ENCODE results near the gene ACBD6.

Gene ACBD6

DNA sequence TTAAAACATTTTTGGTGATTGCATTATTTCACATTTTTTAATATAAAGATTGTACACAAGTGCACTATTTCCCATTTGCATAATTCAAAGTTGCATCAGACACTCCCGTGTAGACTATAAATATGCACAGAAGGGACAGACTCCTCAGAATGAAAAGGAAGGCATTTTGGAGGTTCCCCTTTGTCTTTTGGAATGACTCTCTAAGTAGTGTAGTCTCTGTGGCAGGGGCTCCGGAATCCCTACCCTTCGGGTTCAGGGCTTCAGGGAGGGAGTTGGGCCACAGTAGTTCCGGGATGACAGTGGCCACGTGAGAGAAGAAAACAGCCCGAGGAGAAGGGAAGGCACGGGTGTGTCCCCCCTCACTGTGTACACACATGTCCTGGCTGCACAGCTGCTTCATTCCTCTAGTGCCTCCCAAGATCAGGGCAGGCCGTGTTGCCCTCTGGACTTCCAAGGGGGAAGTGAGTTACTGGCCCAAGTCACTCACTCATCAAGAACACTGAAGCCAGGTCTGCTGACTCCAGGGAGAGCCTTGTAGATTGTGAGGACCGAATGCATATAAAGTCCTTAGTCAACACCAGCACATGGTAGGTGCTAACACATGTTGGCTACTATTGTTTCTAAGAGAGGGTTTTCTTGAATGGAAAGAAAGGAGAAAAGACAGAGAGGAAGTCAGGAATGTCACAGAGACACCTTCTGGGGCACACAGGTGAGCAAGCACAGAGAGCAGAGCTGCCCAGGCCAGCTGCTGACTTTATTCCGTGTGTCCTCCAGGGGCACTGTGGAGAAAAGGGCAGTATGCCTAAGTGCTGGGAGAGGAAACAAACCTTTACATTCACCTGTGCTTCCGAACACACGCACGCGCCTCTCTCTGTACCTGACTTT is 232.5 kb downstream of the ACBD6 start:
- peaks cover 51% of the 10 kb centered on the region for H3K4me1 ChIP-seq (ENCODE audit: control insufficient read depth, insufficient read depth, low read length)
- H3K36me3 ChIP-seq (ENCODE audit: control insufficient read depth, insufficient read depth, low read length), result peaks cover 14% of the 10 kb centered on the region
- no peaks in the 10 kb centered on the region for H3K27me3 ChIP-seq (ENCODE audit: control insufficient read depth, insufficient read depth, low read length)
- no peak overlapping the region for H3K9ac ChIP-seq (ENCODE audit: low read depth, low read length)
- H3K4me3 ChIP-seq (ENCODE audit: low read depth, low read length), result no peak overlapping the region
- peak overlapping the region; percentile 33 for H3K27ac ChIP-seq (ENCODE audit: low read depth, low read length)
- no peaks in the 10 kb centered on the region for H3K9me3 ChIP-seq (ENCODE audit: control insufficient read depth, insufficient read depth, low read length)

DNA sequence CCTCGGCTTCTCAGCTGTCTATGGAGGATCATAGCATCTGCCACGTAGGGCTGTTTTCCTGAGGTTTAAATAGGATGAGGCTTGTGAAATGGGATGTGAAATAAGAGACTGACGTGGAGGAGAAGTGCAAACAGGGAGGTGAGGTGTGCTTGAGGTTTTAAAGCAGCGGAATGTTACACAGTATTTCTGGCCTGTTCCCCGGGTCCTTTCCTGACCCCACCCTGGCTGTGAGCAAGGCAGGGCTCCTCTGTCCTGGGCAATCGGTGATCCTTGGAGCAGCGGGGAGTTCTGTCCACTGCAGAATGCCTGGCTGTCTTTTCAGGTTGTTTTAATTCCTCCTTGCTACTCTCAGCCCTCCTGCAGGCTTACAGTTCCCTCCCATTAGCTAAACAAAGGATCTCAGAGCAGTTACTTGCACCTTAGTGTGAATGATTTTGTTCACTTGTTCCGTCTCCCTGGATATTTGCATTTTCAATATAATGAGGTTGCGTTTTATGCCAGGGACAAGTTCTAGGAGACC is 233.8 kb downstream of the ACBD6 start:
- Histone ChIP-seq H3K9me3 (ENCODE audit: control insufficient read depth, insufficient read depth, low read length) (no peaks in the 10 kb centered on the region), H3K27ac (ENCODE audit: low read depth, low read length) (peak overlapping the region; percentile 34), H3K36me3 (ENCODE audit: control insufficient read depth, insufficient read depth, low read length) (peaks cover 3% of the 10 kb centered on the region; the same call in 1 of the 2 replicates), H3K9ac (ENCODE audit: low read depth, low read length) (no peak overlapping the region), H3K4me3 (ENCODE audit: low read depth, low read length) (no peak overlapping the region), H3K4me1 (ENCODE audit: control insufficient read depth, insufficient read depth, low read length) (peaks cover 57% of the 10 kb centered on the region), H3K27me3 (ENCODE audit: control insufficient read depth, insufficient read depth, low read length) (no peaks in the 10 kb centered on the region)

GRCh38 chr1:180267761-180268555 is 234.4 kb downstream of the ACBD6 start:
- Histone ChIP-seq H3K9me3 (ENCODE audit: control insufficient read depth, insufficient read depth, low read length) (no peaks in the 10 kb centered on the region), H3K4me1 (ENCODE audit: control insufficient read depth, insufficient read depth, low read length) (peaks cover 57% of the 10 kb centered on the region), H3K4me3 (ENCODE audit: low read depth, low read length) (no peak overlapping the region), H3K36me3 (ENCODE audit: control insufficient read depth, insufficient read depth, low read length) (no peaks in the 10 kb centered on the region; the same call in 1 of the 2 replicates), H3K27ac (ENCODE audit: low read depth, low read length) (peak overlapping the region; percentile 34), H3K9ac (ENCODE audit: low read depth, low read length) (no peak overlapping the region), H3K27me3 (ENCODE audit: control insufficient read depth, insufficient read depth, low read length) (no peaks in the 10 kb centered on the region)

GRCh38 chr1:180267211-180267561 is 235.2 kb downstream of the ACBD6 start:
- no peak overlapping the region for H3K27ac ChIP-seq (ENCODE audit: low read depth, low read length)
- no peak overlapping the region for H3K9ac ChIP-seq (ENCODE audit: low read depth, low read length)
- H3K4me3 ChIP-seq (ENCODE audit: low read depth, low read length), result no peak overlapping the region
- peaks cover 55% of the 10 kb centered on the region for H3K4me1 ChIP-seq (ENCODE audit: control insufficient read depth, insufficient read depth, low read length)
- H3K9me3 ChIP-seq (ENCODE audit: control insufficient read depth, insufficient read depth, low read length), result no peaks in the 10 kb centered on the region
- no peaks in the 10 kb centered on the region for H3K27me3 ChIP-seq (ENCODE audit: control insufficient read depth, insufficient read depth, low read length)
- no peaks in the 10 kb centered on the region for H3K36me3 ChIP-seq (ENCODE audit: control insufficient read depth, insufficient read depth, low read length)

- Histone ChIP-seq H3K9ac (ENCODE audit: low read depth, low read length) (no peak overlapping the region), H3K4me1 (ENCODE audit: control insufficient read depth, insufficient read depth, low read length) (peaks cover 49% of the 10 kb centered on the region), H3K27ac (ENCODE audit: low read depth, low read length) (no peak overlapping the region), H3K4me3 (ENCODE audit: low read depth, low read length) (no peak overlapping the region), H3K9me3 (ENCODE audit: control insufficient read depth, insufficient read depth, low read length) (no peaks in the 10 kb centered on the region), H3K27me3 (ENCODE audit: control insufficient read depth, insufficient read depth, low read length) (no peaks in the 10 kb centered on the region), H3K36me3 (ENCODE audit: control insufficient read depth, insufficient read depth, low read length) (no peaks in the 10 kb centered on the region)
Observed at GRCh38 chr1:180266275-180267210, 235.8 kb downstream of the ACBD6 start.

DNA sequence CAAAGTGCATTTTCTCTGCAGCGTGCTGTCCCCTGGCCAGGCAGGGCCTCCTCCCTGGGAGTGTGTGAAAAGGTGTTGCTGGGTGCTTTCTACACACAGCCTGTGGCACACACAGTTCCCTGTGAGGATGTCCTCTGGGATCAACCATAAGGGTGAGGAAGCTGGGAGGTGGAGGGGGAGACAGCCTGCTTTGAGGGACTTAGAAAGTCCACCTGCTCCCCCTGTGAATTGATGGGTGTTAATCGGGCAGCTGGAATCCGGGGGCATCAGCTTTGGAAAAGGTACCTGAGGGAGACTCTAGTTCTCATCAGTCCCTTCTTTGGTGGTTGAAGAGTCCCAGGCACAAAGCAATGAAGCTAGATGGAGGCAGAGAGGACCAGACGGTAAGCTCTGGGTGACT is 236.5 kb downstream of the ACBD6 start:
- Histone ChIP-seq H3K27me3 (ENCODE audit: control insufficient read depth, insufficient read depth, low read length) (no peaks in the 10 kb centered on the region), H3K27ac (ENCODE audit: low read depth, low read length) (no peak overlapping the region)

DNA sequence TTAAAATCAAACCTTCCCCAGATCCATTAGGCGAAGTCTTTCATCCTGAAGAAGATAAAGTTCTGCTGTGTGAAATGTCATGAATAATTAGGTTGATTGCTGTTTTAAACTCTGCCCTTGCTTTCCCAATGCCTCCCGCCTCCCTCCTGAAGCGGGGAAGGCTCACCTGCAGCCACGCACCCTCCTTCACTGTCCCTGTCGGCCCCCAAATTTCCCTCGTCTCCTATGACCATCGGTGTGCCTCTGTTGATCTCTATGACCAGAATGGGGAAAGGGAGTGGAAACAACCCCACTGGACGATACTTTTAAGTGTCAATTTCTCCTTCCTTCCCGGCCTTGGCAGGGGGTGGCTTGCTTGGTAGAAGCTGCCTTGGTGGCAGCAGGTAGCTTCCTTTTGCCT is 237.2 kb downstream of the ACBD6 start:
- no peaks in the 10 kb centered on the region for H3K27me3 ChIP-seq (ENCODE audit: control insufficient read depth, insufficient read depth, low read length)
- no peak overlapping the region for H3K27ac ChIP-seq (ENCODE audit: low read depth, low read length)
- no peaks in the 10 kb centered on the region for H3K9me3 ChIP-seq (ENCODE audit: control insufficient read depth, insufficient read depth, low read length)
- H3K36me3 ChIP-seq (ENCODE audit: control insufficient read depth, insufficient read depth, low read length), result no peaks in the 10 kb centered on the region
- H3K9ac ChIP-seq (ENCODE audit: low read depth, low read length), result no peak overlapping the region
- no peak overlapping the region for H3K4me3 ChIP-seq (ENCODE audit: low read depth, low read length)
- peaks cover 37% of the 10 kb centered on the region for H3K4me1 ChIP-seq (ENCODE audit: control insufficient read depth, insufficient read depth, low read length)

More for the DNA sequence above, 236.5 kb downstream of the ACBD6 start:
- no peak overlapping the region for H3K9ac ChIP-seq (ENCODE audit: low read depth, low read length)
- peaks cover 42% of the 10 kb centered on the region for H3K4me1 ChIP-seq (ENCODE audit: control insufficient read depth, insufficient read depth, low read length)
- no peak overlapping the region for H3K4me3 ChIP-seq (ENCODE audit: low read depth, low read length)
- no peaks in the 10 kb centered on the region for H3K36me3 ChIP-seq (ENCODE audit: control insufficient read depth, insufficient read depth, low read length)
- no peaks in the 10 kb centered on the region for H3K9me3 ChIP-seq (ENCODE audit: control insufficient read depth, insufficient read depth, low read length)

DNA sequence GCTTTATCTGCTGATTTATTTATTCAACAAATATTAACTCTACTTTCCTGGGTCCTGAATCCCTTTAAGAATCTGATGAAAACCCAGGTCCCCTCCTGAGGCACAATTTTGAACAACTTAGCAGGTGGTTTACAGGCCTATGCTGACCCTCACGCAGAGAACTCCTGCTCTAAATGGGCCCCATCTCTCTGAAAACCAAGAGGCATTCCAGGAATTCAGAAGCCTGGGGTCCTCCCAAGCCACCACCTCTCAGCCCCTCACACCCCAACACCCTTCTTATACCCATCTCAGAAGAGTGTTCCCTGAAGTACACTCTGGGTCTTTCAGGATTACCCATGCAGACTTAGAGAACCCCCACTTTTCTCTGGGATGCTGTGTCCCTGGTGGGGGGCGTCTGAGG is 237.8 kb downstream of the ACBD6 start:
- Histone ChIP-seq H3K4me3 (ENCODE audit: low read depth, low read length) (no peak overlapping the region), H3K9me3 (ENCODE audit: control insufficient read depth, insufficient read depth, low read length) (no peaks in the 10 kb centered on the region), H3K27ac (ENCODE audit: low read depth, low read length) (no peak overlapping the region), H3K9ac (ENCODE audit: low read depth, low read length) (no peak overlapping the region), H3K27me3 (ENCODE audit: control insufficient read depth, insufficient read depth, low read length) (no peaks in the 10 kb centered on the region), H3K36me3 (ENCODE audit: control insufficient read depth, insufficient read depth, low read length) (no peaks in the 10 kb centered on the region), H3K4me1 (ENCODE audit: control insufficient read depth, insufficient read depth, low read length) (peaks cover 31% of the 10 kb centered on the region)

- Histone ChIP-seq H3K4me1 (ENCODE audit: control insufficient read depth, insufficient read depth, low read length) (peaks cover 15% of the 10 kb centered on the region), H3K9me3 (ENCODE audit: control insufficient read depth, insufficient read depth, low read length) (no peaks in the 10 kb centered on the region), H3K36me3 (ENCODE audit: control insufficient read depth, insufficient read depth, low read length) (no peaks in the 10 kb centered on the region), H3K27me3 (ENCODE audit: control insufficient read depth, insufficient read depth, low read length) (no peaks in the 10 kb centered on the region), H3K4me3 (ENCODE audit: low read depth, low read length) (no peak overlapping the region), H3K9ac (ENCODE audit: low read depth, low read length) (no peak overlapping the region), H3K27ac (ENCODE audit: low read depth, low read length) (no peak overlapping the region)
Observed at GRCh38 chr1:180262628-180263488, 239.5 kb downstream of the ACBD6 start.

Measured in HUES48 (cell line).